ENCODE results near the gene AOAH. TPM values are rescaled to one million over a fixed set of nuclear protein-coding genes. Genes with fewer than 3 reads are reported as not detected.

Gene AOAH
- total and polyA plus RNA-seq, 2 donors (not counting 3 experiments of a cell fraction or from before 2014, with no cell fraction given): not detected

DNA sequence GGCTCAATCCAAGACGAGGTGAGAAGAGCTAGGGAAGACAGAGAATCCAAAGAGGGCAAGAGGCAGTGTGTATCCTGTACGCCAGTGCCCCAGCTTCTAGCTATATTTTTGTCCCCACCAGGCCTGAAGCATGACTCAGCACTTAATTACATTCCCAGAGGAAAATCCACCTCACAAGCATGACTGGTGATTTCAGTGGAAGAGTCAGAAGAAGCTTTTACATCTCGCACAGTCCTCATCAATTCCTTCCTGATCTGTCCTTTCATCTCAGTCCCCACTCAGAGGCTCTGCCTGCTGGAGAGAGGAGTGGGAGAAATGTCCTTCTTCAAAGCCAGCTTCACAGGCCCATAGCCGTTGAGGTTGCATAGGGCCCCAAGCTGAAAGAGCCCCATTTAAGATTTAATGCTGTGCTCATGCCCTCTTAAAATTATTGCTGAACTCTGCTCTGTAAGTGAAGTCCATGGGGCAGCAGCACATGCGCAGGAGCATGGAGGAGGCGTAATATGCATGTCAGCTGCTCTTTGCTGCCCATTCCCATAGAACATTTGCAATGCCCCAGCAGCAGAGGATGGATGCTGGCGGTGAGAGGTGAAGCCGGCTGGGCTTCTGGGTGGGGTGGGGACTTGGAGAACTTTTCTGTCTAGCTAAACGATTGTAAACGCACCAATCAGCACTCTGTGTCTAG is 39.0 kb upstream of the AOAH start:
- H3K36me3 ChIP-seq (ENCODE audit: control insufficient read depth in 2 of 2, extremely low read depth in 1 of 2, insufficient read depth in 2 of 2, low read length in 2 of 2): no peaks in the 10 kb centered on the region
- POLR2A ChIA-PET: no interaction called here
- H3K9me1 ChIP-seq (replicated peaks; ENCODE audit: control insufficient read depth, extremely low read depth, insufficient read depth, low read length): no peaks in the 10 kb centered on the region
- H3K4me1 ChIP-seq (ENCODE audit: control insufficient read depth, extremely low read depth, insufficient read depth, low read length): no peaks in the 10 kb centered on the region
- intact Hi-C loops (cut with micrococcal nuclease) (no loop called here), dilution Hi-C loops (cut with MboI; ENCODE audit: extremely low pct_ligation_motif_present, low sequenced_read_pairs) (no loop called here)
- no peaks in the 10 kb centered on the region for H3K9me3 ChIP-seq (replicated peaks; ENCODE audit: control insufficient read depth, insufficient read depth, low read length)
- H3K4me3 ChIP-seq (replicated peaks in 1 of 3; ENCODE audit: insufficient read depth in 1 of 3, low read depth in 1 of 3, low read length in 3 of 3): no peak overlapping the region
- H3K27me3 ChIP-seq (ENCODE audit: control insufficient read depth in 2 of 2, insufficient read depth in 2 of 2, low read length in 2 of 2): no peaks in the 10 kb centered on the region
- BruUV-seq (replicated peaks): no TSS peak
- H3K9ac ChIP-seq (replicated peaks; ENCODE audit: extremely low read depth, insufficient read depth, low read length): no peak overlapping the region
- no peak for FAIRE-seq
- CTCF ChIA-PET: interaction anchor here (1.3 kb wide), 1 partner anchor 10 kb away, joined by 3 read pairs; no protein-coding TSS in a partner anchor
- no peak overlapping the region for H2AFZ ChIP-seq (ENCODE audit: low read depth, low read length)
- no peak for TF ChIP-seq POLR2A (IDR thresholded peaks at IDR 0.05; ENCODE audit: low read depth, low read length)
- H4K20me1 ChIP-seq (replicated peaks; ENCODE audit: control insufficient read depth, extremely low read depth, insufficient read depth, low read length): no peaks in the 10 kb centered on the region
- H3K27ac ChIP-seq (ENCODE audit: insufficient read depth, low read depth, low read length): no peak overlapping the region
- no peak for DNase-seq (ENCODE audit: low read depth, low spot score)
- H3K79me2 ChIP-seq (ENCODE audit: control insufficient read depth, insufficient read depth, low read length): no peaks in the 10 kb centered on the region
- no peak overlapping the region for H3K4me2 ChIP-seq (ENCODE audit: insufficient read depth, low read length)

DNA sequence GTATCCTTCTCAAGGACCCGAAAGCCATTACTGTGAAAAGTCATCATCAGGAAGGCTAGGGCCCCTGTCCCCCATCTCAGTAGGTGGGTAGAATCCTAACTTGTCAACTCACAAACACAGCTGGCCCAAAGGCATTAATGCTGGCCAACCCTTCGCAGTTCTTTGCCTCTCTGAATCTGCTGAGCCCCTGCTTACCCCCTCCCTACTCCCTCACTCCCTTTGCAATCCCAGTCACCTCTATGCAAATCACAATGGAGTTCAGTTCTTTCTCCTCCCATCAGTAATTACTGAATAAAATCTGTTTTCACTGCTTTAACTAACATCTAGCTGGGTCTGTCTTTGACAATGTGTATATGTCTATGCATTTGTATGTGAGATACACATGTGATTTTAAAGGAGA is 38.1 kb upstream of the AOAH start:
- H3K4me3 ChIP-seq (replicated peaks in 1 of 3; ENCODE audit: insufficient read depth in 1 of 3, low read depth in 1 of 3, low read length in 3 of 3): no peak overlapping the region
- no peak for DNase-seq (ENCODE audit: low read depth, low spot score)
- H3K36me3 ChIP-seq (ENCODE audit: control insufficient read depth in 2 of 2, extremely low read depth in 1 of 2, insufficient read depth in 2 of 2, low read length in 2 of 2): no peaks in the 10 kb centered on the region
- no peaks in the 10 kb centered on the region for H3K9me3 ChIP-seq (replicated peaks; ENCODE audit: control insufficient read depth, insufficient read depth, low read length)
- no TSS peak for BruUV-seq (replicated peaks)
- no peaks in the 10 kb centered on the region for H3K4me1 ChIP-seq (ENCODE audit: control insufficient read depth, extremely low read depth, insufficient read depth, low read length)
- H3K4me2 ChIP-seq (ENCODE audit: insufficient read depth, low read length): no peak overlapping the region
- H2AFZ ChIP-seq (ENCODE audit: low read depth, low read length): no peak overlapping the region
- no peak overlapping the region for H3K27ac ChIP-seq (ENCODE audit: insufficient read depth, low read depth, low read length)
- H3K9ac ChIP-seq (replicated peaks; ENCODE audit: extremely low read depth, insufficient read depth, low read length): no peak overlapping the region
- H3K27me3 ChIP-seq (ENCODE audit: control insufficient read depth in 2 of 2, insufficient read depth in 2 of 2, low read length in 2 of 2): no peaks in the 10 kb centered on the region
- intact Hi-C loops (cut with micrococcal nuclease) (no loop called here), dilution Hi-C loops (cut with MboI; ENCODE audit: extremely low pct_ligation_motif_present, low sequenced_read_pairs) (no loop called here)
- no peaks in the 10 kb centered on the region for H3K9me1 ChIP-seq (replicated peaks; ENCODE audit: control insufficient read depth, extremely low read depth, insufficient read depth, low read length)
- H4K20me1 ChIP-seq (replicated peaks; ENCODE audit: control insufficient read depth, extremely low read depth, insufficient read depth, low read length): no peaks in the 10 kb centered on the region
- ChIA-PET CTCF (interaction anchor here (1.3 kb wide), 1 partner anchor 9 kb away, joined by 3 read pairs; no protein-coding TSS in a partner anchor), POLR2A (no interaction called here)
- TF ChIP-seq, protein P1, sequence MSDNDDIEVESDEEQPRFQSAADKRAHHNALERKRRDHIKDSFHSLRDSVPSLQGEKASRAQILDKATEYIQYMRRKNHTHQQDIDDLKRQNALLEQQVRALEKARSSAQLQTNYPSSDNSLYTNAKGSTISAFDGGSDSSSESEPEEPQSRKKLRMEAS (IDR thresholded peaks at IDR 0.05; ENCODE audit: insufficient read depth, insufficient read length): no peak
- TF ChIP-seq FOS (IDR thresholded peaks at IDR 0.05; ENCODE audit: borderline replicate concordance, insufficient read depth, low read length) (no peak), POLR2A (IDR thresholded peaks at IDR 0.05; ENCODE audit: low read depth, low read length) (no peak), EZH2 (IDR thresholded peaks at IDR 0.05; ENCODE audit: borderline replicate concordance, low read depth, low read length, severe bottlenecking) (no peak), POLR2AphosphoS5 (IDR thresholded peaks at IDR 0.05; ENCODE audit: insufficient read depth, low read depth, low read length) (no peak), GATA2 (IDR thresholded peaks at IDR 0.05; ENCODE audit: insufficient read depth, insufficient read length, low read depth, low read length) (no peak), JUN (IDR thresholded peaks at IDR 0.05; ENCODE audit: borderline replicate concordance, insufficient read depth, insufficient read length, low read depth) (no peak), MYC (IDR thresholded peaks at IDR 0.05; ENCODE audit: low read depth, low read length) (no peak)
- TF ChIP-seq, protein P2, sequence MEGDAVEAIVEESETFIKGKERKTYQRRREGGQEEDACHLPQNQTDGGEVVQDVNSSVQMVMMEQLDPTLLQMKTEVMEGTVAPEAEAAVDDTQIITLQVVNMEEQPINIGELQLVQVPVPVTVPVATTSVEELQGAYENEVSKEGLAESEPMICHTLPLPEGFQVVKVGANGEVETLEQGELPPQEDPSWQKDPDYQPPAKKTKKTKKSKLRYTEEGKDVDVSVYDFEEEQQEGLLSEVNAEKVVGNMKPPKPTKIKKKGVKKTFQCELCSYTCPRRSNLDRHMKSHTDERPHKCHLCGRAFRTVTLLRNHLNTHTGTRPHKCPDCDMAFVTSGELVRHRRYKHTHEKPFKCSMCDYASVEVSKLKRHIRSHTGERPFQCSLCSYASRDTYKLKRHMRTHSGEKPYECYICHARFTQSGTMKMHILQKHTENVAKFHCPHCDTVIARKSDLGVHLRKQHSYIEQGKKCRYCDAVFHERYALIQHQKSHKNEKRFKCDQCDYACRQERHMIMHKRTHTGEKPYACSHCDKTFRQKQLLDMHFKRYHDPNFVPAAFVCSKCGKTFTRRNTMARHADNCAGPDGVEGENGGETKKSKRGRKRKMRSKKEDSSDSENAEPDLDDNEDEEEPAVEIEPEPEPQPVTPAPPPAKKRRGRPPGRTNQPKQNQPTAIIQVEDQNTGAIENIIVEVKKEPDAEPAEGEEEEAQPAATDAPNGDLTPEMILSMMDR (IDR thresholded peaks at IDR 0.05; ENCODE audit: extremely low read depth in 1 of 2, insufficient read depth in 1 of 2, low read depth in 1 of 2, low read length in 2 of 2): no peak
- FAIRE-seq: no peak
- H3K79me2 ChIP-seq (ENCODE audit: control insufficient read depth, insufficient read depth, low read length): no peaks in the 10 kb centered on the region

Measured in endothelial cell of umbilical vein (primary cell).